ENCODE data around the gene GFI1. TPM values are rescaled to one million over a fixed set of nuclear protein-coding genes. Genes with fewer than 3 reads are reported as not detected.

Gene GFI1
- total and polyA plus RNA-seq, 2 donors (not counting 3 experiments of a cell fraction or from before 2014, with no cell fraction given): 0.11 to 0.22 TPM

- Histone ChIP-seq H3K4me2 (ENCODE audit: insufficient read depth, low read length) (no peak overlapping the region), H3K4me3 (replicated peaks in 1 of 3; ENCODE audit: insufficient read depth in 1 of 3, low read depth in 1 of 3, low read length in 3 of 3) (no peak overlapping the region), H3K4me1 (ENCODE audit: control insufficient read depth, extremely low read depth, insufficient read depth, low read length) (no peaks in the 10 kb centered on the region), H3K36me3 (ENCODE audit: control insufficient read depth in 2 of 2, extremely low read depth in 1 of 2, insufficient read depth in 2 of 2, low read length in 2 of 2) (no peaks in the 10 kb centered on the region), H3K9me1 (replicated peaks; ENCODE audit: control insufficient read depth, extremely low read depth, insufficient read depth, low read length) (no peaks in the 10 kb centered on the region), H3K27me3 (ENCODE audit: control insufficient read depth in 2 of 2, insufficient read depth in 2 of 2, low read length in 2 of 2) (peaks cover 6 to 12% of the 10 kb centered on the region in 2 experiments), H3K9ac (replicated peaks; ENCODE audit: extremely low read depth, insufficient read depth, low read length) (no peak overlapping the region), H2AFZ (ENCODE audit: low read depth, low read length) (no peak overlapping the region), H3K79me2 (ENCODE audit: control insufficient read depth, insufficient read depth, low read length) (no peaks in the 10 kb centered on the region), H3K9me3 (replicated peaks; ENCODE audit: control insufficient read depth, insufficient read depth, low read length) (no peaks in the 10 kb centered on the region), H3K27ac (ENCODE audit: insufficient read depth, low read depth, low read length) (no peak overlapping the region), H4K20me1 (replicated peaks; ENCODE audit: control insufficient read depth, extremely low read depth, insufficient read depth, low read length) (no peaks in the 10 kb centered on the region)
- CTCF ChIA-PET: no interaction called here
- POLR2A ChIA-PET: no interaction called here
- dilution Hi-C loops (cut with MboI; ENCODE audit: extremely low pct_ligation_motif_present, low sequenced_read_pairs): no loop called here
- DNase-seq (ENCODE audit: low read depth, low spot score) (no peak), FAIRE-seq (no peak)
- intact Hi-C loops (cut with micrococcal nuclease): no loop called here
- BruUV-seq (replicated peaks): no TSS peak
- TF ChIP-seq CTCF (IDR thresholded peaks at IDR 0.05; ENCODE audit: extremely low read depth in 1 of 2, insufficient read depth in 1 of 2, low read depth in 1 of 2, low read length in 2 of 2): no peak
- TF ChIP-seq MYC (IDR thresholded peaks at IDR 0.05; ENCODE audit: low read depth, low read length): no peak
- TF ChIP-seq MAX (IDR thresholded peaks at IDR 0.05; ENCODE audit: insufficient read depth, insufficient read length): no peak
- TF ChIP-seq POLR2A (IDR thresholded peaks at IDR 0.05; ENCODE audit: low read depth, low read length): no peak
- no peak for TF ChIP-seq GATA2 (IDR thresholded peaks at IDR 0.05; ENCODE audit: insufficient read depth, insufficient read length, low read depth, low read length)
- no peak for TF ChIP-seq EZH2 (IDR thresholded peaks at IDR 0.05; ENCODE audit: borderline replicate concordance, low read depth, low read length, severe bottlenecking)
- no peak for TF ChIP-seq POLR2AphosphoS5 (IDR thresholded peaks at IDR 0.05; ENCODE audit: insufficient read depth, low read depth, low read length)
- no peak for TF ChIP-seq JUN (IDR thresholded peaks at IDR 0.05; ENCODE audit: borderline replicate concordance, insufficient read depth, insufficient read length, low read depth)
- no peak for TF ChIP-seq FOS (IDR thresholded peaks at IDR 0.05; ENCODE audit: borderline replicate concordance, insufficient read depth, low read length)
Measured at GRCh38 chr1:92493139-92493538, 6.4 kb upstream of the GFI1 start.
